ENCODE measurements around the gene ITGA2B. TPM values are rescaled to one million over a fixed set of nuclear protein-coding genes. Genes with fewer than 3 reads are reported as not detected.
A peak's percentile ranks its signal among the peaks of the same experiment; 100 is the strongest.

The ITGA2B gene
- total and polyA plus RNA-seq, 9 donors = 1.7 to 4.1 (median 2.7) TPM

DNA sequence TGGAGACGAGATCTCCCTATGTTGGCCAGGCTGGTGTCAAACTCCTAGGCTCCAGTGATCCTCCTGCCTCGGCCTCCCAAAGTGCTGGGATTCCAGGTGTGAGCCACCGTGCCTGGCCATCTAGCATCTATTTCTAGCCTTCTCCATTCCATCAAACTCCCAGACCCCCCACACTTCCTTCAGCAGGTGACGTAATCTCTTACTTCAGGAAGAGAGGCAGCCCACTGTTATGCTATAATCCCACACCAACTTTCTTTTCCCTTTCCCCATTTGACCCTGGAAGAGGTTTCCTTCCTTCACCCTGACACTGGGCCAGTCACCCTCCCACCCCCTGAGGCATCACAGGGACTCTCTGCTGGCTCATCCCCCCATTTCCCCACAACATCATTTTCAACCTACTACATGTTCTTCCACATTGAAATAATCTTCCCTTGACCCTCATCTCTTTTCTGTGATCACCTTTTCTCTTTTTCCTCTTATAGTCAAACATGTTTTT, 7.6 kb downstream of the ITGA2B start:
- 78% methylated on average over 4 of the region's 4 CpGs for WGBS (ENCODE audit: insufficient coverage)
- peaks cover 17% of the 10 kb centered on the region for H3K4me1 ChIP-seq (ENCODE audit: control insufficient read depth, insufficient read depth, low read length)
- H3K27me3 ChIP-seq (ENCODE audit: control insufficient read depth, insufficient read depth, low read length) = peaks cover 50% of the 10 kb centered on the region

DNA sequence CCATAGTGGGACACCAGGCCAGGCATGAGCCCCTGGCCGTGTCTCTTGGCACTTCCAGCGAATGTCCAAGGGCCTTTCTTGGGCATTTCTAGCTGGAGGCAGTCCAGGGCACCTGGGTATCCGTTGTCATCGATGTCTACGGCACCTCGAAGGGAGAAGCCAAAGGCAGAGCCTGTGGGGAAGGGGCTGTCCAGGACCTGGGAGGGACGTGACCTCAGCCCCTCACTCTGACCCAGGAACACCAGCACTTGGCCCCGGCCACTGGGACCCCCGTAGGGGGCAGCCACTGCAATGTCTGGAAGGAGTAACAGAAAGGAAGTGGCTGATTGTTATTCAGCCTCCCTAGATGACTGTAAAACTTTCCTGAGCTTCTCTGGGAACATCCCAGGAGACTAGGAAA, 8.7 kb downstream of the ITGA2B start:
- 74% methylated on average over 8 of the region's 9 CpGs for WGBS (ENCODE audit: insufficient coverage)
- DNase-seq = no peak

More for the DNA sequence above, 7.6 kb downstream of the ITGA2B start:
- no peaks in the 10 kb centered on the region for H3K36me3 ChIP-seq (ENCODE audit: control insufficient read depth, insufficient read depth, low read length)
- no peak overlapping the region for H3K27ac ChIP-seq (ENCODE audit: low read length)
- H3K9me3 ChIP-seq (replicated peaks; ENCODE audit: control insufficient read depth, low read depth, low read length) = no peaks in the 10 kb centered on the region
- H3K4me3 ChIP-seq (ENCODE audit: low read length) = no peak overlapping the region
- no peak for DNase-seq

GRCh38 chr17:44379887-44380286, 9.6 kb downstream of the ITGA2B start:
- Histone ChIP-seq H3K4me1 (ENCODE audit: control insufficient read depth, insufficient read depth, low read length) (peaks cover 22% of the 10 kb centered on the region), H3K9me3 (replicated peaks; ENCODE audit: control insufficient read depth, low read depth, low read length) (no peaks in the 10 kb centered on the region), H3K27ac (ENCODE audit: low read length) (no peak overlapping the region), H3K27me3 (ENCODE audit: control insufficient read depth, insufficient read depth, low read length) (peaks cover 39% of the 10 kb centered on the region), H3K4me3 (ENCODE audit: low read length) (no peak overlapping the region), H3K36me3 (ENCODE audit: control insufficient read depth, insufficient read depth, low read length) (no peaks in the 10 kb centered on the region)
- 88% methylated on average over 9 of the region's 10 CpGs for WGBS (ENCODE audit: insufficient coverage)
- DNase-seq = no peak

More for the DNA sequence above, 8.7 kb downstream of the ITGA2B start:
- Histone ChIP-seq H3K36me3 (ENCODE audit: control insufficient read depth, insufficient read depth, low read length) (no peaks in the 10 kb centered on the region), H3K4me3 (ENCODE audit: low read length) (no peak overlapping the region), H3K9me3 (replicated peaks; ENCODE audit: control insufficient read depth, low read depth, low read length) (no peaks in the 10 kb centered on the region), H3K4me1 (ENCODE audit: control insufficient read depth, insufficient read depth, low read length) (peaks cover 21% of the 10 kb centered on the region), H3K27ac (ENCODE audit: low read length) (no peak overlapping the region), H3K27me3 (ENCODE audit: control insufficient read depth, insufficient read depth, low read length) (peaks cover 43% of the 10 kb centered on the region)

DNA sequence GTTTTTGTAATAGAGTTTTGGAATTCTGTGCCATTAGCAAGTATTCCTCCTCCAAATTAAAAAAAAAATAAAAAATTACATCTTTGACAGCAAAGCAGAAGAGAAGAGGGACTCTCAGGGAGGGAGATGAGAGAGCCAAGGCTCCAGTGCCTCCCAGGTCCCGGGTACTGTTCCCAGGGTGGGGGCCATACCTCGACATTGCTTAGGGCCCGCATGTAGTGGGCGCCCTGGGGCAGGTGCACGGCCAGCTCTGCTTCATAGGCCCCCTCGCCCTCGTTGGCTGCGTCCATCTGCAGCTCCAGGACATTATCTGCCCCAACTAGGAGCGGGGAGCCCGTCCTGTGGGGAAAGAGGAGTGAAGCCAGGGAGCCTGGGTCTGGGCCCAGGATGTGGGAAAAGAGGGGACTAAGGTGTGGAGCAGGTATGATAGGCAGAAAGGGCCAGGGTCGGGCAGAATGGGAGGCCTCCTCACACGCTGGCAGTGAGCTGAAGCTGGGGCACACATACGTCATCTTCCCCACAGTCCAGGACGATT, 11.2 kb downstream of the ITGA2B start:
- Histone ChIP-seq H3K27me3 (ENCODE audit: control insufficient read depth, insufficient read depth, low read length) (peaks cover 25% of the 10 kb centered on the region), H3K4me3 (ENCODE audit: low read length) (no peak overlapping the region), H3K4me1 (ENCODE audit: control insufficient read depth, insufficient read depth, low read length) (peaks cover 15% of the 10 kb centered on the region), H3K9me3 (replicated peaks; ENCODE audit: control insufficient read depth, low read depth, low read length) (no peaks in the 10 kb centered on the region), H3K36me3 (ENCODE audit: control insufficient read depth, insufficient read depth, low read length) (no peaks in the 10 kb centered on the region), H3K27ac (ENCODE audit: low read length) (no peak overlapping the region)
- no peak for DNase-seq
- WGBS (ENCODE audit: insufficient coverage) = 76% methylated on average over 13 of the region's 14 CpGs

- Histone ChIP-seq H3K27ac (ENCODE audit: low read length) (no peak overlapping the region), H3K4me3 (ENCODE audit: low read length) (no peak overlapping the region), H3K36me3 (ENCODE audit: control insufficient read depth, insufficient read depth, low read length) (no peaks in the 10 kb centered on the region), H3K4me1 (ENCODE audit: control insufficient read depth, insufficient read depth, low read length) (peaks cover 15% of the 10 kb centered on the region), H3K9me3 (replicated peaks; ENCODE audit: control insufficient read depth, low read depth, low read length) (no peaks in the 10 kb centered on the region), H3K27me3 (ENCODE audit: control insufficient read depth, insufficient read depth, low read length) (peaks cover 20% of the 10 kb centered on the region)
- DNase-seq = no peak
- WGBS (ENCODE audit: insufficient coverage) = 85% methylated on average over 8 of the region's 12 CpGs
These were observed 12.7 kb downstream of the ITGA2B start for GRCh38 chr17:44376779-44377178.

GRCh38 chr17:44376124-44376523, 13.3 kb downstream of the ITGA2B start:
- Histone ChIP-seq H3K4me1 (ENCODE audit: control insufficient read depth, insufficient read depth, low read length) (peaks cover 15% of the 10 kb centered on the region), H3K27ac (ENCODE audit: low read length) (no peak overlapping the region), H3K36me3 (ENCODE audit: control insufficient read depth, insufficient read depth, low read length) (no peaks in the 10 kb centered on the region), H3K9me3 (replicated peaks; ENCODE audit: control insufficient read depth, low read depth, low read length) (no peaks in the 10 kb centered on the region), H3K4me3 (ENCODE audit: low read length) (no peak overlapping the region), H3K27me3 (ENCODE audit: control insufficient read depth, insufficient read depth, low read length) (peaks cover 23% of the 10 kb centered on the region)
- DNase-seq = peak; percentile 62
- 0% methylated on average over 1 of the region's 5 CpGs for WGBS (ENCODE audit: insufficient coverage)

- peaks cover 15% of the 10 kb centered on the region for H3K4me1 ChIP-seq (ENCODE audit: control insufficient read depth, insufficient read depth, low read length)
- no peaks in the 10 kb centered on the region for H3K36me3 ChIP-seq (ENCODE audit: control insufficient read depth, insufficient read depth, low read length)
- peaks cover 26% of the 10 kb centered on the region for H3K27me3 ChIP-seq (ENCODE audit: control insufficient read depth, insufficient read depth, low read length)
- no peak overlapping the region for H3K4me3 ChIP-seq (ENCODE audit: low read length)
- 9% methylated on average over 14 of the region's 22 CpGs for WGBS (ENCODE audit: insufficient coverage)
- no peaks in the 10 kb centered on the region for H3K9me3 ChIP-seq (replicated peaks; ENCODE audit: control insufficient read depth, low read depth, low read length)
- no peak overlapping the region for H3K27ac ChIP-seq (ENCODE audit: low read length)
- no peak for DNase-seq
These were observed 14.0 kb downstream of the ITGA2B start for GRCh38 chr17:44375196-44376017.

GRCh38 chr17:44374306-44375195, 14.9 kb downstream of the ITGA2B start:
- WGBS (ENCODE audit: insufficient coverage) = 22% methylated on average over 24 of the region's 31 CpGs

DNA sequence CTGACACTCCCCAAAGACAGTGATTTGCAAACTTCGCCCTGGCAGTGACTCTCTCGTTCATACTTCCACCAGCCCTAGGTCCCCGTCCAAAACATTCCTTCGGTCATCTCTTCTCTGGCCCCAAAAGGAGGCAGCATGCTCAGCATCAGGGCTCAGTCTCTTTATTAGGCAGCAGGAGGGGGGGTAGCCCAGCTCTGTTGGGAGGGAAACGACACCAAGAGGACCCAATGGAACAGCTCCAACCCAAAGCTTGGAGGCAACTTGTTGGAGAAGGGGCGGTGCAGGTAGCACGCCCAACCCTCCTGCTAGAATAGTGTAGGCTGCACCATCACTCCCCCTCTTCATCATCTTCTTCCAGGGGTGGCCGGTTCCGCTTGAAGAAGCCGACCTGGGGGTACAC, 17.4 kb downstream of the ITGA2B start:
- WGBS (ENCODE audit: insufficient coverage) = 67% methylated on average over 7 of the region's 10 CpGs
- Histone ChIP-seq H3K27me3 (ENCODE audit: control insufficient read depth, insufficient read depth, low read length) (peaks cover 33% of the 10 kb centered on the region), H3K4me1 (ENCODE audit: control insufficient read depth, insufficient read depth, low read length) (peaks cover 15% of the 10 kb centered on the region), H3K36me3 (ENCODE audit: control insufficient read depth, insufficient read depth, low read length) (no peaks in the 10 kb centered on the region), H3K9me3 (replicated peaks; ENCODE audit: control insufficient read depth, low read depth, low read length) (no peaks in the 10 kb centered on the region), H3K27ac (ENCODE audit: low read length) (no peak overlapping the region), H3K4me3 (ENCODE audit: low read length) (no peak overlapping the region)
- no peak for DNase-seq

More at GRCh38 chr17:44374306-44375195, 14.9 kb downstream of the ITGA2B start:
- no peak overlapping the region for H3K27ac ChIP-seq (ENCODE audit: low read length)
- peaks cover 26% of the 10 kb centered on the region for H3K27me3 ChIP-seq (ENCODE audit: control insufficient read depth, insufficient read depth, low read length)
- H3K4me3 ChIP-seq (ENCODE audit: low read length) = no peak overlapping the region
- DNase-seq = no peak
- peaks cover 15% of the 10 kb centered on the region for H3K4me1 ChIP-seq (ENCODE audit: control insufficient read depth, insufficient read depth, low read length)
- no peaks in the 10 kb centered on the region for H3K9me3 ChIP-seq (replicated peaks; ENCODE audit: control insufficient read depth, low read depth, low read length)
- no peaks in the 10 kb centered on the region for H3K36me3 ChIP-seq (ENCODE audit: control insufficient read depth, insufficient read depth, low read length)

All from muscle of leg (tissue), 11 donors.